Middle frontal gyrus (tissue), 1 donor: ENCODE measurements around the gene NRBF2.
A peak's percentile ranks its signal among the peaks of the same experiment; 100 is the strongest.
"Not testable (repeated sequence)": the region's sequence is repeated elsewhere in the genome, so short reads cannot be mapped to it uniquely, and the experiment has no call there.

Source experiments
- DNase-seq: peaks from one replicate; pipeline ENCODE4 v3.0.0-alpha.2; 2015; ENCODE audit warnings: low spot score; ENCODE audit errors: extremely low spot score

Gene NRBF2

DNA sequence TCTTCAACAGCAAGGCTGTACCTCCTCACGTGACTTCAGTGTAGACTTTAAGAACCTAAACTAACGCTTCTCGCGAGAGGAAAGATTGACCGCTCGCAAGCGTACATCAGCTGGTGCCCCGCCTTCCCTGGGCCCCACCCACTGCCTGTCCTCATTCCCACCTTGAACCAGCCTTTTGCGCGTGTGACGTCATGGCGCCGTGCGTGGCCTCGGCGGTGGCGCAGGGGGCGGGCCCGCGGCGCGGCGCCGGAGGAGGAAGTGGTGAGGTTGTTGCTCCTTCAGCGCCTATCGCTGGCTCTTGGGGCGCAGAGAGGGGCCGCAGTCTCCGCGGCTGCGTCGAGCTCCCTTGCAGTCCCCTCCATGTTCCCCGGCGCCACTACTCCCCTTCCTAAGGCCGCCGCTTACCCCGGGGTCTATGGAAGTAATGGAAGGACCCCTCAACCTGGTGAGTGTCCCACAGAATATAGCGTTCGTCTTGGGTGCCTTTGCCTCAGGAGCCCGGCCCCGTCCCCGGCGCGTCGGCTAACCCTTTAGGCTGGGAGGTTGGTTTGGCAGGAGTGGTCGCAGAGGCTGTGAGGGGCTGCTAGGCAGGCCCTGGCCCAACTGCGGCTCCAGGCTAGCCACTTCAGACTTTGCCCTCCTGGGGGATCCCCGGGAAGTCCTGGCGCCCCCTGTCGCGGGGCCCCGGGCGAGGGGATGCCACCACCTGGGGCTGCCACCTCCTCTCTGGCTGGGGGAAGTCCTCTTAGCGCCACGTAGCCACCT lies at the start of gene NRBF2:
Gene NRBF2 (plus strand): TSS at position 273 of the 765 bp plus-strand sequence. CDS start 143 bp downstream, at position 416.
- DNase-seq: peak; percentile 94

DNA sequence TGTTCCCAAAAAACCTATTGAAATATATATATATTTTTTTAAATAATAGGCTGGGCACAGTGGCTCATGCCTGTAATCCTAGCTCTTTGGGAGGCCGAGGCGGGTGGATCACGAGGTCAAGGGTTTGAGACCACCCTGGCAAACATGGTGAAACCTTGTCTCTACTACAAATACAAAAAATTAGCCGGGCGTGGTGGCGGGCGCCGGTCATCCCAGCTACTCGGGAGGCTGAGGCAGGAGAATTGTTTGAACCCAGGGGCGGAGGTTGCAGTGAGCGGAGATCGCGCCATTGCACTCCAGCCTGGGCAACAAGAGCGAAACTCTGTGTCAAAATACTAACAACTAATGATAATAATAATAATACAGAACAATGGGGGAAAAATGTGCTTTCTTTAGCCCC lies 49.7 kb upstream of the NRBF2 start:
- not testable (repeated sequence) for DNase-seq

DNA sequence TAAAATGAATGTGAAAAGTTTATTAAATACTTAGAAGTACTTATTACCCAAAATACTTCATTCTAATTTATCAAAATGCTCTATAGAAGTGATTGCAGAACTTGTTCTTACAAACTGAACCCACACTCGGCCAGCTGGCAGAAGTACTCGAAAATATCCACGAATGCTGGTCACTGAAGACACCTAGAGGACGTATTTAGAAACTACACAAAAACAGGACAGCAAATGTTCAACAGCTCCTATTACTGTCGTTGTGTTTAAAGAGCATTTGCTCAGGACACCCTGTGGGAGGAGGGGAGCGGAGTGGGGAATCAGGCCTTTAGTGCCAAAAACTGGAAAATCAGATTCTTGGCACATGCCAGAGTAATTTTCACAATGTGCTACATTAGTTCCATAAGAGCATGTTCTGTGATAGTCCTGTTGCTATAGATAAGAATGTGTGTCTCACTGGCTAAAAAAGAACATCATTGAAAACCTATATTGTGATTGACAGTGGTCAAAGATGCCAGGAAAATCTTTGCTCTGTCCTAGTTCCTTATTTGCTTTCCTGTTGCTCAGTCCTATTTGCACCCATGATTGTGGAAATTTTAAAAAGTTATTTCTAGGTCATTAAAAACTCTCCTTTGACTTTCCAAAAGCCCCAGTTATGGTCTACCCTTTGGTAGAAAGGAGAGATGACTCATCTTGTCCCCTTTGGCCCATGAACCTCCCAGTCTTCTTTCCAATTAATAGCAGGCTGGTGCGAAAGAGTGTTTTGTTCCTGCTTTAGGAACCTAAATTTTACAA lies 49.0 kb upstream of the NRBF2 start:
- DNase-seq: peak; percentile 76

DNA sequence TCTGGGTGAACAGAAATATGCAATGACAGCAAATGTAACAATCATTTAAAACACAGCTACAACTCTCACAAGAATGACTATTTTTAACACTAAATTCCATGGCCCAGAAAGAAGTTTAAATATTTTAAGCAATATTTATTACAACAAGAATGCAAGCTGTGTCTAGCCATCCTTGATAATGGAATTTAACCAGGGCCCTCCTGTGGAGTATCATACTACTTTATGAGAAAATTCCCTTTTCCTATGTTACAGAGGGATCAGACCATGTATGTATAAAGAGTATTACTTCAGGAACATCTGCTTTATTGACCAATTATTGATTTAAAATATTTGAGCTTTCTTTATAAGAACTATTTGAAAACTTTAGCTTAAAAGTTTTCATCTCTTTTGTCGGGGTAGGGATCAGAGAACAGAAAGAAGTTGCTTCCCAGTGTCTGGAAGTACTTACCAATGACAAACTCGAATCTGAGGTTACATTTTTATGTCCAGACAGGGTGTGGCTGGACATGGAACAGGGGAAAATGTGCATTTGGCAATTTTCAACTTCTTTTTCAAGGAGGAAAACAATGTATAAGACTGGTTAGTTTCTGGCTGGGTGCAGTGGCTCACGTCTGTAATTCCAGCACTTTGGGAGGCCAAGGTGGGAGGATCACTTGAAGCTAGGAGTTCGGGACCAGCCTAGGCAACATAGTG lies 48.3 kb upstream of the NRBF2 start:
- DNase-seq: no peak

DNA sequence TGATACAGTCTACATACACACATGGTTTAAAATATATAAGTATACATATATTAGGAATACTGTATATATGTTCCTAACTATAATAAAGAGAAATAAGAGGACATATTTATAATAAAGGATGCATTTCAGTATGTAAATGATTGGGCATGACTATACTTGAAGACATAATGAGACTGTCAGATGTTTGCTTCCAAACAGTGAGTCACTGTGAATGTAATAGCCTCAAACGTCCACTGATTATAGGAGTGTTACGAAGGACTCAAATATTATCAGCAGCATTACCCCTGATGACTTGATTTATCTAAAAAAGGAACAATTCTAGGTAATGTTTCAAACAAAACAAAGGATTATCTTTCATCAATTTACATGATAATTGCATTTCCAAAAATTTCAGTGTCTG lies 39.9 kb upstream of the NRBF2 start:
- DNase-seq: no peak

DNA sequence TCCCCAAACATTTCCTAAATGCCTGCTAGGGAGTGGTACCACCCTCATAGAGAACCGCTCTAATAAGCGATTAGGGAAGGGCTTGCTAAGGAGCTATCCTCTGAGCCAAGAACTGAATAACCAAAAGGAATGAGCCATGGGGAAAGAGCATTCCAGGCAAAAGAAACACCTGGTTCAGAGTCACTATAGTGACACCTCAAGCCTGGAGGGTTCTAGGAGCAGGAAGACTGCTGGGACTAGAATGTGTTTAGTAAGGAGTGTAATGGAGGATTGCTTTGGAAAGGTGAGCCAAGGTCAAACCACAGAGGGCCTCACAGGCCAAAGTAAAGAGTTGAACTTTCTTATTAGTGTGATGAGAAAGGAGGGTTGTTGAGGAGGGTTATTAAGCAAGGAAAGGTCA lies 38.7 kb upstream of the NRBF2 start:
- DNase-seq: no peak

DNA sequence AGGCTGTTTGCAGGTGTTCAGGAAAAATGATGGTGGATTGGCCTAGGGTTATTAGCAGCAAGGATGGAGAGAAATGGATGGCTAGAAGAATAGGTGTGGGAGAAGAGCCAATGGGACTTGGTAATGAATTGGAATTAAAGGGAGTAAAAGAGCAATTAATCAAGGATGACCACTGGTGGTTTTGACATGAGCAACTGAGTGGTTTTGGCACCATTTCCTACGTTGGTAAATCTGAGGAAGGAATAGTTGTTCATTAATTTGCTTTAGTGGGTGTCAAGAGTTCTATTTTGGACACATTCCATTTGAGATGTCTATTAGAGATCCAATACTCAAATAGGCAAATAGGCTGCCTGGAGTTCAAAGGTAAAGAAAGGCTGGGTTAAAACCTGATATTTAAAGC lies 38.2 kb upstream of the NRBF2 start:
- no peak for DNase-seq

DNA sequence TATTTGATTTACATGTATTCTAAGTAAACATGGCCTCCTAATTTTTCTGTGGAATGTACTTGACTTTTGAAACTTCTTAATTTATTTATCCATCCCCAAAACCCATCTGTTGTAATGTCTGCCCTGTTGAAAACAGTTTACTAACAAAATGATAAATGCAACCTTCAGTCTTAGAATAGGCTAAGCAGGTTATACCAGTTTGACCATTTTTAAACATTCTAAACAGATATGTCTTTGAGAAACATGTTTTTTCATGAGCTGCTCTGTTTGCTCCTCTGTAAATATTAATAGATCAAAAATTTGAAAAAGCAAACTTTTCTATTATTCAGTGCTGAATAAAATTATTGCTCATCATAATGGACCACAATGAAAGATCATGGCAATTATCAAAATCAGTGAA lies 33.4 kb upstream of the NRBF2 start:
- DNase-seq: no peak

DNA sequence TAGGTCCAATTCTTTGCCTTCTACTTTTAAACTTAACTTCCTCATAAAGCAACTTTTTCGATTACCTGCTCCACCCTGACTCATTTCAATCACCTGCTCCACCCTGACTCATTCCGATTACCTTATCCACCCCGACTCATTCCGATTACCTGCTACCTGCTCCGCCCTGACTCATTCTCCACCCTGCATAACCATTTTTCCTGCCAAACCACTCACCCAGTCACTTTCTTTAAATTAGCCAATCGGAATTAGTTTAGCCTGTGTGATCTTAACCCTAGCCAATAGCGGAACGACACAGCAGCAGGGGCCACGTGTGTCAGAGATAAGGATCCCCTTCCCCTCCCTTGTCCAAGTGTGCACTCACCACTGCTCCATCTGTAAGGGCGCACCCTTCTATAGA lies 32.0 kb upstream of the NRBF2 start:
- not testable (repeated sequence) for DNase-seq

DNA sequence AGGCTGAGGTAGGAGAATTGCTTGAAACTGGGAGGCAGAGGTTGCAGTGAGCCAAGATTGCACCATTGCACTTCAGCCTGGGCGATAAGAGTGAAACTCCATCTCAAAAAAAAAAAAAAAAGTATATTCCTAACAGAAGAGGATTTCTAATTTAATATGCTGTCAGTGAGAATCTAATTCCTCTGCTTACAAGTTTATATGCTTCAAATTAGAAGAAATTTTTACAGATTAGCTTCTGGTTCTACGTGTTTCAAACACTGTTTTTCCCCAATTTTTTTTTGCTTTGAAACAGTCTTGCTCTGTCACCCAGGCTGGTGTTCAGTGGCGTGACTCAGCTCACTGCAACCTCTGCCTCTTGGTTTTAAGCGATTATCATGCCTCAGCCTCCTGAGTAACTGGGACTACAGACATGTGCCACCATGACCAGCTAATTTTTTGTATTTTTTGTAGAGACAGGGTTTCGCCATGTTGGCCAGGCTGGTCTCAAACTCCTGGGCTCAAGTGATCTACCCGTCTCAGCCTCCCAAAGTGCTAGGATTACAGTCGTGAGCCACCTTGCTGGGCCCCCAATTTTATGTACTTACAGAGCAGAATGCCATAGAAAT lies 30.7 kb upstream of the NRBF2 start:
- DNase-seq: not testable (repeated sequence)

DNA sequence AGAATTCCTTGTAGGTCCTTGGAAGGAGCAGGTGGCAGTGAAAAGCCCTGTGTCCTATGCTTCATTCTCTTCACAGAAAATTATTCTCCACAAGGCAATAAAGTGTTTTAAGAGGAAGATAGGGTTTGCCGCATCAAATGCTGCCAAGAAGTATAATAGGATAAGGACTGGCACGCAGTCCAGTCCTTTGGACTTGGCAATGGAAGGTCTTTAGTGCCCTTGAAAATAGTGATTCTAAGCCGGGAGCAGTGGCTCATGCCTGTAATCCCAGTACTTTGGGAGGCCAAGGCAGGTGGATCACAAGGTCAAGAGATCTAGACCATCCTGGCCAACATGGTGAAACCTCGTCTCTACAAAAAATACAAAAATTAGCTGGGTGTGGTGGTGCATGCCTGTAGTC lies 29.9 kb upstream of the NRBF2 start:
- DNase-seq: not testable (repeated sequence)

DNA sequence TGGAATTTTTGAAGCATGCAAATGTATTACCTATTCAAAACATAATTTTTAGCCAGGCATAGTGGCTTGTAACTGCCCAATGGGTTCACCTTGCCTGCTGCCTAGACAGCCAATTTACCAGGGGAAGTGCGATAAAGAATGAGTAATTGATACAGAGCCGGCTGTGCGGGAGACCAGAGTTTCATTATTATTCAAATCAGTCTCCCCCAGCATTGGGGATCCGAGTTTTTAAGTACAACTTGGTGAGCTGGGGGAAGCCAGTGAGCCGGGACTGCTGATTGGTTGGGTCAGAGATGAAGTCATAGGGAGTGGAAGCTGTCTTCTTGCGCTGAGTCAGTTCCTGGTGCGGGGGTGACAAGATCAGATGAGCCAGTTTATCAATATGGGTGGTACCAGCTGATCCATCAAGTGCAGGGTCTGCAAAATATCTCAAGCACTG lies 29.1 kb upstream of the NRBF2 start:
- DNase-seq: no peak

DNA sequence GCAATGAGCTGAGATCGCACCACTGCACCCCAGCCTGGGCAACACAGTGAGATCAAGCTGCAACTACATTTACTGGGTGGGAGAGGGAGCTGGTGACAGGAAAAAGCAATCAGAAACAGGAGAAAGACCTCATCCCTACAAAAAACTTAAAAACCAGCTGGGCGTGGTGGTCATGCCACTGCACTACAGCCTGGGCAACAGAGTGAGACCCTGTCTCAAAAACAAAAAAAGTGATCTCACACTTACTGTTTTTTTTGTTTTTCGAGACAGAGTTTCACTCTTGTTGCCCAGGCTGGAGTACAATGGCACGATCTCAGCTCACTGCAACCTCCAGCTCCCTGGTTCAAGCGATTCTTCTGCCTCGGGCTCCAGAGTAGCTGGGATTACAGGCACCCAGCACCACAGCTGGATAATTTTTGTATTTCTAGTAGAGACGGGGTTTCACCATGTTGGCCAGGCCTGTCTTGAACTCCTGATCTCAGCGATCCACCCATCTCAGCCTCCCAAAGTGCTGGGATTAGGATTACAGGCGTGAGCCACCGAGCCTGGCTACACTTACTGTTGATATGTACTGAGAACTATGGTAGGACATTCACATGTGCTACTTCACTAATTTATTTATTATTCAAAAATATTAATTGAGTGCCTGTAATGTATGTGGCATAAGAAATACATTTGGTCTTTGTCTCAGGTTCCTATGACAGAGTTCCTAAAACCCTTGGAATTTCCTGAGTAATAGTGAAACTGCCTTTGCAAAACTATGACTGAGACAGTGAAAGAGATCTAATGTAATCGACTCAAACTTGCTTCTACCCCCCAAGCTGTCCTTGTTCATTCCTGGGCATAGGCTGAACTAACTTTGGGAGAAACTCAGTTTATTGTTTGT lies 27.7 kb upstream of the NRBF2 start:
- DNase-seq: no peak

DNA sequence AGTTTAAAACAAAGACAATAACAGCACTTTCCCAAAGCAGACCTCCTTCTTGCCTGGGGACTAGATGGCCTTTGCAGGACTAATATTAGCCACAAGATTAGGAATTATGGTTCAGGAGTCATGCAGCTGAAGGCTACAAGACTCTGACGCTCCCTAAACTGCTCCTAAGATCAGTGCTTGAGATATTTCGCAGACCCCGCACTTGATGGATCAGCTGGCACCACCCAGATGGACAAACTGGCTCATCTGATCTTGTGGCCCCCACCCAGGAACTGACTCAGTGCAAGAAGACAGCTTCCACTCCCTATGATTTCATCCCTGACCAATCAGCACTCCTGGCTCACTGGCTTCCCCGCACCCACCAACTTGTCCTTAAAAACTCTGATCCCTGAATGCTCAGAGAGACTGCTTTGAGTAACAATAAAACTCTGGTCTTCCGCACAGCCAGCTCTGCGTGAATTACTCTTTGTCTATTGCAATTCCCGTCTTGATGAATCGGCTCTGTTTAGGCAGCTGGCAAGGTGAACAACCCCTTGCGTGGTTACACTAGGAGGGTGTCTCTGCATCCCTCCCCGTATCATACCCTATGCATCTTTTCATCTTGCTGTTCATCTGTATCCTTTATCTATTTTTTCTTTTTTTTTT lies 26.9 kb upstream of the NRBF2 start:
- no peak for DNase-seq

DNA sequence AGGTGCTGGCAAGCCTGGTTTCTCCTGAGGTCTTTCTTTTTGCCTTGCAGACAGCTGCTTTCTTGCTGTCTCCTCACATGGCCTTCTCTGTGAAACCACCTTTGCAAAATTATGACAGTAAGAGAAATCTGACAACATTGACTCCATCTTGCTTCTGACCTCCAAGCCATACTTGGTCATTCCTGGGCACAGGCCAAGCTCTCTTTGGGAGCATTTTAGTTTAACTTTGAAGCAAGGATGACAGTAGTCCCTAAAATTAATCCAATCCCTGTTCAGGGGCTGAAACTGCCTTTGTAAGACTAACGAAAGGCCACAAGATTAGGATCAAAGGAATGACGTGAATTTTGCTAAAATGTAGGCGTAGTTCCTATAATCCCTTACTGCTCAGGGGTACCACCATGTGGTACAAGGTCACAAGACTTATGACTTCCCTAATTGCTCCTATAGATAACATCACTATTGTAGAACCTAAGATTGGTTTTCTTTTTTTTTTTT lies 25.1 kb upstream of the NRBF2 start:
- DNase-seq: no peak

DNA sequence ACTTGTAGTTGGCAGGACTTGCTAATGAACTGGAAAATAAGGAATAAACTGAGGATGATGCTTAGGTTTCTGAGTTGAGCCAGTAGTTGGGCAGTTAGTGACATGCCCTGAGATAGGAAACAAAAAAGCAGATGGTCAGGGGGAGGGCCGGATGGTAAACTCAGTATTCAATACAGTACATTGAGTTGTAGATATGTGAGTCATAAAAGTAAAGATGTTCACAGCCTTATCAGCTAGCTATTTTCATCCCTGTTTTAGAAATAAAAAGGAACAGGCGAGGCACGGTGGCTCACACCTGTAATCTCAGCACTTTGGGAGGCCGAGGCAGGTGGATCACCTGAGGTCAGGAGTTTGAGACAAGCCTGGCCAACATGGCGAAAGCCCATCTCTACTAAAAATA lies 22.2 kb upstream of the NRBF2 start:
- no peak for DNase-seq

DNA sequence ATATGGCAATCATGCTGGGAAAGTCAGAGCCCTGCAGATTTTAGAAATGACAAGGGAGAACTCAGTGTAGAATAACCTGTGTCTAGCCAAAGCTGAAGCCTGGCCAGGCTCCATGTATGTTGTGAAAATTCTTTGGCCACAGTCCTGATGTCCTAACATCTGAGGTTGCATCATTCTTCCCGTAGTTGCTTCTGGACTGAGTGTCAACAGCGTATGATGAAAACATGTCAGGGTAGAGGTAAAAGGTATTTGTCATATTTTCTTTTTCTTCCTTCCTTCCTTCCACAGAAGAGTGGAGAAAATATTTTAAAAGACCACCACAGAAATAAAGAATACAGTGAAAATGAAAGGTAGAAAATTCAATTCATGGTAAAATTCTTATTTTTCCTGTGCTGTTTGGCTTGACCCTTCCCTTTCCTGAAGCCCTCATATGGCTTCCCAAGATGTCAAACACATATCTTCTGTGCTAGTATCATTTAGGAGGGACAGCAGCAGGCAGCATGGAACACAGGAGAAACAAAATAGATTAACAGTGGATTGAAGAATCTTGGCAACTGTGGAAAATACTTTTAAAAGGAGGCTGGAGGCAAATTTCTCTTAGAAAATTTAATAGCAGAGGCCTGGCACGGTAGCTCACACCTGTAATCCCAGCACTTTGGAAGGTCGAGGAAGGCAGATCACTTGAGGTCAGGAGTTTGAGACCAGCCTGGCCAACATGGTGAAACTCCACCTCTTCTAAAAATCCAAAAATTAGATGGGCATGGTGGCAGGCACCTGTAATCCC lies 18.9 kb upstream of the NRBF2 start:
- no peak for DNase-seq

DNA sequence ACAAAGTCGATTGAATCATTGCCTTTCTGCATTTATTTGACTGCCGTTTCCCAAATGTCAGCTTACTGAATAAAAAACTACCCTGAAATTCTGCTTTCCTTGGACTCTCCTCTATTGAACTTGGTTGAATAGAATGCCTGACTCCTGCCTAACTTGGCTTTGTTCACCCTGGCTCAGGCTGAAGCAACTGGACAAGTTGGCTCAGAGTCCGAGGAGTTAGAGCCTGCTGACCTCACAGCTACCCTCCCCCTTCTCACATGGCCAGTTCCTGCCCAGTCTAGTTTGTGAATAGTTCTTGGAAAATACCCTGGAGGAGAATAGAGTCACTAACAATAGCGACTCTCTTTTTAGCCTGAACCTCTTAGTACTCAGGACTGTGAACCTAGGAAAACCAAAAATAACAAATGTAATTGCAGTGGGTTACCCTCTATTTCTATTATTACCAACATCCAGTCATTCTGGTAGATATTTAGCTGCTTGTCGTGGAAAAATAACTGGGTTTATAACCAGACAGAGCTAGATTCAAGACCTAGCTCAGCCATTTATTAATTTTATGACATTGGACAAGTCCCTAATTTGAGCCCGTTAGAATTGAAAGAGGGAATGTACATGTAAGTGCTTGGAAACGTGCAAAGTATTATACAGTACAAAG lies 17.3 kb upstream of the NRBF2 start:
- DNase-seq: peak; percentile 29
